ENCODE results near the gene TICRR. TPM values are rescaled to one million over a fixed set of nuclear protein-coding genes. Genes with fewer than 3 reads are reported as not detected.

The TICRR gene
- polyA plus RNA-seq, 2 of the 4 experiments (the other 2 are of a cell fraction) = 7.8 to 11.6 TPM

DNA sequence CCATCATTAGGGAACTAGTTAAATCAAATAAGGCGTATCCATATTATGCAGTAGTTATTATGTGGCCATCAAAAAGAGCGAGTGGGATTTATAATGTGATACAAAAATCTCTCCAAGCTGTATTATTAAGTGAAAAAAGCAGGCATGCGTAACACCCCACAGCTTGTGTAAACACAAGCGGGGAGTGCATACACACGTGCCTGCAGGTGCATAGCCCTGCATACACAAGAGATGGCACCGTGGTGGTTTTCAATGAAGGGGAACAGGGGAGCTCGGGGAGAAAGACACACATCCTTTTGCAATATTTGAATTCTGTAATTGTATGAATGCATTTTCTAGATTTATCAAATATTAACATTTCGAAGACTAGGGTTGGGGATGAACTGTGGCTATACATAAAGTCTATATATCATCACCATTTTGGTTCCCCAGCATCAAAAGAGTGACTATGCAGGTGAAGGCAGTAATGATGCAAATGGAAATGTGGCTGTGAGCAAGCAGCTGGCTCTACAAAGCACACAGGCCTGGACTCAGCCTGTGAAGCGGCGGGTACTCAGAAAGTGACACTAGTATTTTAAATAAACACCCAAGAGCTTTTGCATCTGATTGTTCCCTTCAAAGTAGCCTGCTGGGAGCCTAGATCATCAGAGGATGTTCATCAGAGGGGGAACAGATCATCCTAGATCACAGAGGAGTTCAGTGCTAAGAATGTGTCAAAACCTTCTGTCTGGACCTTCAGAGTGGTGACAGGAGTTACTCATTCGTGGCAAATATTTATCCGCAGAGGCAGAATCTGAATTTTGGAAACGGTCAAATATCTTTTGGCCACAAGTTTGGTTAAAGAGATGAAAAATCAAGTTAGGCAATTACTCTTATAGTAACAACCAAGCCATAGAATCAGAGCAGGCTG is 89.4 kb downstream of the TICRR start:
- POLR2A ChIA-PET = interaction anchor here (0.6 to 1.4 kb wide), 2 partner anchors 8 to 86 kb away, joined by 3 to 4 read pairs; no protein-coding TSS in a partner anchor
- Histone ChIP-seq H3K4me1 (peaks cover 8% of the 10 kb centered on the region; the same call in 1 of the 3 replicates), H3K27ac (peak overlapping the region; percentile 74 to 89; a peak in 5 of 6 replicates), H3K4me3 (peak overlapping the region; percentile 50), H3K4me2 (peak overlapping the region; percentile 71), H3K9me3 (no peaks in the 10 kb centered on the region)
- CTCF ChIA-PET = interaction anchor here (0.6 to 10.6 kb wide), 5 partner anchors 9 to 517 kb away, joined by 3 to 126 read pairs (median 3); partner anchors contain the start of gene PLIN1
- ATAC-seq = no peak
- TF ChIP-seq HDAC2 (IDR thresholded peaks at IDR 0.05) (no peak), EHMT2 (IDR thresholded peaks at IDR 0.05; ENCODE audit: low read depth) (no peak), CHD2 (IDR thresholded peaks at IDR 0.05; ENCODE audit: low read length, partially characterized antibody) (no peak), CHD4 (IDR thresholded peaks at IDR 0.05; ENCODE audit: borderline replicate concordance) (no peak), RFX5 (IDR thresholded peaks at IDR 0.05) (no peak), SREBF2 (IDR thresholded peaks at IDR 0.05) (no peak), BHLHE40 (IDR thresholded peaks at IDR 0.05; ENCODE audit: low read depth, low read length) (no peak), TP53 (CRISPR knock-in tag; IDR thresholded peaks at IDR 0.05) (no peak), NR3C1 (IDR thresholded peaks at IDR 0.05) (no peak), ZC3H11A (IDR thresholded peaks at IDR 0.05) (no peak)
- TF ChIP-seq, protein P1, sequence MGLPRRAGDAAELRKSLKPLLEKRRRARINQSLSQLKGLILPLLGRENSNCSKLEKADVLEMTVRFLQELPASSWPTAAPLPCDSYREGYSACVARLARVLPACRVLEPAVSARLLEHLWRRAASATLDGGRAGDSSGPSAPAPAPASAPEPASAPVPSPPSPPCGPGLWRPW (IDR thresholded peaks at IDR 0.05) = no peak
- TF ChIP-seq, protein P2, sequence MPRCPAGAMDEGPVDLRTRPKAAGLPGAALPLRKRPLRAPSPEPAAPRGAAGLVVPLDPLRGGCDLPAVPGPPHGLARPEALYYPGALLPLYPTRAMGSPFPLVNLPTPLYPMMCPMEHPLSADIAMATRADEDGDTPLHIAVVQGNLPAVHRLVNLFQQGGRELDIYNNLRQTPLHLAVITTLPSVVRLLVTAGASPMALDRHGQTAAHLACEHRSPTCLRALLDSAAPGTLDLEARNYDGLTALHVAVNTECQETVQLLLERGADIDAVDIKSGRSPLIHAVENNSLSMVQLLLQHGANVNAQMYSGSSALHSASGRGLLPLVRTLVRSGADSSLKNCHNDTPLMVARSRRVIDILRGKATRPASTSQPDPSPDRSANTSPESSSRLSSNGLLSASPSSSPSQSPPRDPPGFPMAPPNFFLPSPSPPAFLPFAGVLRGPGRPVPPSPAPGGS (IDR thresholded peaks at IDR 0.05) = no peak
- TF ChIP-seq, protein P3, sequence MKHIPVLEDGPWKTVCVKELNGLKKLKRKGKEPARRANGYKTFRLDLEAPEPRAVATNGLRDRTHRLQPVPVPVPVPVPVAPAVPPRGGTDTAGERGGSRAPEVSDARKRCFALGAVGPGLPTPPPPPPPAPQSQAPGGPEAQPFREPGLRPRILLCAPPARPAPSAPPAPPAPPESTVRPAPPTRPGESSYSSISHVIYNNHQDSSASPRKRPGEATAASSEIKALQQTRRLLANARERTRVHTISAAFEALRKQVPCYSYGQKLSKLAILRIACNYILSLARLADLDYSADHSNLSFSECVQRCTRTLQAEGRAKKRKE (CRISPR knock-in tag; IDR thresholded peaks at IDR 0.05; ENCODE audit: low read depth) = no peak
- TF ChIP-seq, protein P4, sequence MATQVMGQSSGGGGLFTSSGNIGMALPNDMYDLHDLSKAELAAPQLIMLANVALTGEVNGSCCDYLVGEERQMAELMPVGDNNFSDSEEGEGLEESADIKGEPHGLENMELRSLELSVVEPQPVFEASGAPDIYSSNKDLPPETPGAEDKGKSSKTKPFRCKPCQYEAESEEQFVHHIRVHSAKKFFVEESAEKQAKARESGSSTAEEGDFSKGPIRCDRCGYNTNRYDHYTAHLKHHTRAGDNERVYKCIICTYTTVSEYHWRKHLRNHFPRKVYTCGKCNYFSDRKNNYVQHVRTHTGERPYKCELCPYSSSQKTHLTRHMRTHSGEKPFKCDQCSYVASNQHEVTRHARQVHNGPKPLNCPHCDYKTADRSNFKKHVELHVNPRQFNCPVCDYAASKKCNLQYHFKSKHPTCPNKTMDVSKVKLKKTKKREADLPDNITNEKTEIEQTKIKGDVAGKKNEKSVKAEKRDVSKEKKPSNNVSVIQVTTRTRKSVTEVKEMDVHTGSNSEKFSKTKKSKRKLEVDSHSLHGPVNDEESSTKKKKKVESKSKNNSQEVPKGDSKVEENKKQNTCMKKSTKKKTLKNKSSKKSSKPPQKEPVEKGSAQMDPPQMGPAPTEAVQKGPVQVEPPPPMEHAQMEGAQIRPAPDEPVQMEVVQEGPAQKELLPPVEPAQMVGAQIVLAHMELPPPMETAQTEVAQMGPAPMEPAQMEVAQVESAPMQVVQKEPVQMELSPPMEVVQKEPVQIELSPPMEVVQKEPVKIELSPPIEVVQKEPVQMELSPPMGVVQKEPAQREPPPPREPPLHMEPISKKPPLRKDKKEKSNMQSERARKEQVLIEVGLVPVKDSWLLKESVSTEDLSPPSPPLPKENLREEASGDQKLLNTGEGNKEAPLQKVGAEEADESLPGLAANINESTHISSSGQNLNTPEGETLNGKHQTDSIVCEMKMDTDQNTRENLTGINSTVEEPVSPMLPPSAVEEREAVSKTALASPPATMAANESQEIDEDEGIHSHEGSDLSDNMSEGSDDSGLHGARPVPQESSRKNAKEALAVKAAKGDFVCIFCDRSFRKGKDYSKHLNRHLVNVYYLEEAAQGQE (IDR thresholded peaks at IDR 0.05) = no peak
- 90% methylated on average over 13 of the region's 13 CpGs for WGBS (ENCODE audit: missing lambda C conversion rate)
- no peak for DNase-seq (ENCODE audit: low read depth in 1 of 2, low spot score in 1 of 2)
- peak; percentile 43 for FAIRE-seq

DNA sequence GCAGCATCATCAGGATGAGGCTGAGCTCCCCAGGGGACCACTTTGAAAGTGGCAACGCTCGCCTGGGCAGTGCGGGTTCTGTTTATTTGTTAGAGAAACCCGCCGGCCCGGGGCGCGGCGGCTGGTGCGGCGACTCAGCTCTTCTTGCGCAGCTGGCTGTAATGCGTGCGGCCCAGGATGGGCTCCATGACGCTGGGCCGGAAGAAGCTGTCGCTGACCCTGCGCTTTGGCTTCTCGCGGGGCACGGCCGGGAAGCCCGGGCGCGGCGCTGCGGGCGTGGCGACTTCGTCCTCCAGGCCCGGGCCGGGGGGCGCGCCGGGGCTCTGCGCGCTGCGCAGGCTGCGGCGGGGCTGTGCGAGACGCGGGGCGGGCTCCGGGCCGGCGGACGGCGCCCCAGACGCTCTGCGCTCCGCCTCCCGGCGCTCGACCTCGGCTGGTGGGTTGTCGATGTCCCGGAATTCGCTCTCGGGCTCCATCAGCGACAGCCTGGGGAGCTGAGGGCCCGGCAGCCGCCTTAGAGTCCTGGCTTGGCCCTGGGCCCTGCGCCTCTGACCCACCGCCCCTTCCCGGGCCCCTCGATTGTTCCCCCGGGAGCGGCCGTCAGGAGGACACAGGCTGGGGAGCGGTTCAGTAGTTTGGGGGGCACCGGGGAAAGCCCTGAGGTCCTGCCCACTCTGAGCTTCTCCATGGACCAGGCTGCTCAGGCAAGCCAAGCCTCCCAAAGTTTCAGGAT is 90.3 kb downstream of the TICRR start:
- H3K27ac ChIP-seq = peak overlapping the region; percentile 74 to 89
- 17% methylated on average over 43 of the region's 72 CpGs for WGBS (ENCODE audit: missing lambda C conversion rate)

More for the DNA sequence above, 90.3 kb downstream of the TICRR start:
- DNase-seq (ENCODE audit: low read depth in 1 of 2, low spot score in 1 of 2) = peak; percentile 50 to 71
- H3K4me3 ChIP-seq = peak overlapping the region; percentile 50
- ChIA-PET CTCF (interaction anchor here (0.6 to 10.6 kb wide), 5 partner anchors 8 to 518 kb away, joined by 3 to 126 read pairs (median 3); no protein-coding TSS in a partner anchor), POLR2A (interaction anchor here (0.5 to 1.4 kb wide), 3 partner anchors 9 to 133 kb away, joined by 3 to 4 read pairs (median 3); no protein-coding TSS in a partner anchor)
- peak overlapping the region; percentile 71 for H3K4me2 ChIP-seq
- H3K4me1 ChIP-seq = peaks cover 8% of the 10 kb centered on the region; the same call in 1 of the 3 replicates
- TF ChIP-seq POLR2A (IDR thresholded peaks at IDR 0.05; ENCODE audit: low read length) (peak; percentile 48), KDM5A (IDR thresholded peaks at IDR 0.05) (no peak)
- no peaks in the 10 kb centered on the region for H3K9me3 ChIP-seq
- ATAC-seq = peak; percentile 66 to 80
- no peak for FAIRE-seq
